Measurements from ENCODE around the gene GUCA2A. TPM values are rescaled to one million over a fixed set of nuclear protein-coding genes. Genes with fewer than 3 reads are reported as not detected.

The GUCA2A gene
- total and polyA plus RNA-seq, 2 donors from 2014 or later = not detected

DNA sequence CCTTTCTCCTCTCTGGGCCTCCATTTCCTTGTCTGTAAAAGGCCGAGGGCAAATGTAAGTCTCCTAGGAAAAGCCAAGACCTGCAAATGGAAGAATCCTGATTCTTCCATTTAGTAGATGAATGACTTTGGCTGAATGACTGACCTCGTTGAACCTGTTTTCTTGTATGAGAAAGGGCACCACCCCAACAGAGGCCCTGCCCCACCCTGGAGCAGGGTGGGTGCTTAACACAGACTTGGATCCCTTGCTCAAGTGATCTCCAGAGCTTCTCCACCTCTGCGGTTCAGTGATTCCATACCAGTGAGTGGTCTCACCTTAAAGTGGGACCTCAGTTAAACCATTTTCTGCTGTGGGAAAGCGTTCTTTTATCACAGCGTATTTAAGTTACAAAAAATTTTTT is 50.3 kb downstream of the GUCA2A start:
- TF ChIP-seq, protein P1, sequence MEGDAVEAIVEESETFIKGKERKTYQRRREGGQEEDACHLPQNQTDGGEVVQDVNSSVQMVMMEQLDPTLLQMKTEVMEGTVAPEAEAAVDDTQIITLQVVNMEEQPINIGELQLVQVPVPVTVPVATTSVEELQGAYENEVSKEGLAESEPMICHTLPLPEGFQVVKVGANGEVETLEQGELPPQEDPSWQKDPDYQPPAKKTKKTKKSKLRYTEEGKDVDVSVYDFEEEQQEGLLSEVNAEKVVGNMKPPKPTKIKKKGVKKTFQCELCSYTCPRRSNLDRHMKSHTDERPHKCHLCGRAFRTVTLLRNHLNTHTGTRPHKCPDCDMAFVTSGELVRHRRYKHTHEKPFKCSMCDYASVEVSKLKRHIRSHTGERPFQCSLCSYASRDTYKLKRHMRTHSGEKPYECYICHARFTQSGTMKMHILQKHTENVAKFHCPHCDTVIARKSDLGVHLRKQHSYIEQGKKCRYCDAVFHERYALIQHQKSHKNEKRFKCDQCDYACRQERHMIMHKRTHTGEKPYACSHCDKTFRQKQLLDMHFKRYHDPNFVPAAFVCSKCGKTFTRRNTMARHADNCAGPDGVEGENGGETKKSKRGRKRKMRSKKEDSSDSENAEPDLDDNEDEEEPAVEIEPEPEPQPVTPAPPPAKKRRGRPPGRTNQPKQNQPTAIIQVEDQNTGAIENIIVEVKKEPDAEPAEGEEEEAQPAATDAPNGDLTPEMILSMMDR (IDR thresholded peaks at IDR 0.05; ENCODE audit: borderline replicate concordance, extremely low read depth, insufficient read depth) = no peak
- FAIRE-seq (no peak), DNase-seq (no peak)
- H3K9ac ChIP-seq (ENCODE audit: low read length in 3 of 3) = no peak overlapping the region
- no peak overlapping the region for H3K27ac ChIP-seq (ENCODE audit: low read depth in 2 of 2, low read length in 2 of 2)
- no peaks in the 10 kb centered on the region for H3K36me3 ChIP-seq (ENCODE audit: control insufficient read depth in 2 of 3, insufficient read depth in 3 of 3, low read length in 3 of 3)
- H3K9me3 ChIP-seq (ENCODE audit: control insufficient read depth in 2 of 3, insufficient read depth in 1 of 3, low read length in 3 of 3) = no peaks in the 10 kb centered on the region
- no peaks in the 10 kb centered on the region for H3K27me3 ChIP-seq (ENCODE audit: control insufficient read depth, insufficient read depth, low read length)
- H3K4me3 ChIP-seq (ENCODE audit: low read length in 3 of 3) = no peak overlapping the region
- intact Hi-C loops (cut with DNase I) = no loop called here
- H3K4me1 ChIP-seq (ENCODE audit: control insufficient read depth in 2 of 3, insufficient read depth in 2 of 3, low read depth in 1 of 3, low read length in 3 of 3) = no peaks in the 10 kb centered on the region

Other genes starting within 250 kb of the GUCA2A start
- gene HIVEP3, start 245.8 kb downstream of the GUCA2A start, total RNA-seq = 11.0 TPM
- gene HIVEP3, start 245.8 kb downstream of the GUCA2A start, polyA plus RNA-seq (ENCODE audit: insufficient read depth, low read depth, low replicate concordance) = 3.5 TPM
- gene GUCA2B, start 11.3 kb downstream of the GUCA2A start, total RNA-seq = not detected
- not detected for gene GUCA2B, start 11.3 kb downstream of the GUCA2A start, polyA plus RNA-seq (ENCODE audit: insufficient read depth, low read depth, low replicate concordance)
- 45.5 TPM for gene FOXJ3, start 170.5 kb upstream of the GUCA2A start, total RNA-seq
- gene FOXJ3, start 170.5 kb upstream of the GUCA2A start, polyA plus RNA-seq (ENCODE audit: insufficient read depth, low read depth, low replicate concordance) = 11.8 TPM
- 3.3 TPM for gene RIMKLA, start 216.0 kb upstream of the GUCA2A start, total RNA-seq
- 1.1 TPM for gene RIMKLA, start 216.0 kb upstream of the GUCA2A start, polyA plus RNA-seq (ENCODE audit: insufficient read depth, low read depth, low replicate concordance)

Data from kidney (tissue), 14 donors.